Heart right ventricle (tissue), 16 donors: ENCODE measurements around the gene ZNF697. TPM values are rescaled to one million over a fixed set of nuclear protein-coding genes. Genes with fewer than 3 reads are reported as not detected.
"Not testable (repeated sequence)": the region's sequence is repeated elsewhere in the genome, so short reads cannot be mapped to it uniquely, and the experiment has no call there.

ENCODE experiments used
- ATAC-seq, 8 donors: fragments of 200-7000 bp; cut with Tn5 transposase; one replicate each; pipeline ENCODE4 v1.9.1; 2020; ENCODE audit warnings: mild to moderate bottlenecking in 8 of 8, moderate library complexity in 8 of 8, moderate number of reproducible peaks in 1 of 8
- DNase-seq, 2 donors: peaks; one replicate each; pipeline ENCODE4 v3.0.0-alpha.2; 2020
- H3K27ac ChIP-seq, 10 donors: fragments of 200-600 bp; sonication (generic) in 2 of 10; one replicate each; pipeline versions ENCODE4 v1.5.0 to v1.8.0; 2020 to 2022; ENCODE audit warnings: mild to moderate bottlenecking in 3 of 10
- H3K27me3 ChIP-seq, 7 donors: fragments of 200-600 bp; one replicate each; pipeline ENCODE4 v1.8.0; 2021 to 2022; ENCODE audit warnings: mild to moderate bottlenecking in 2 of 7
- H3K36me3 ChIP-seq, 9 donors: fragments of 200-600 bp; sonication (generic) in 1 of 9; one replicate each; pipeline versions ENCODE4 v1.5.0 to v1.8.0; 2020 to 2022; ENCODE audit warnings: mild to moderate bottlenecking in 2 of 9
- H3K4me1 ChIP-seq, 9 donors: fragments of 200-600 bp; sonication (generic) in 1 of 9; one replicate each; pipeline versions ENCODE4 v1.5.0 to v1.8.0; 2020 to 2022; ENCODE audit warnings: mild to moderate bottlenecking in 4 of 9
- H3K4me3 ChIP-seq, 10 donors: fragments of 200-600 bp; sonication (generic) in 2 of 10; one replicate each; pipeline versions ENCODE4 v1.5.0 to v1.8.0; 2020 to 2022; ENCODE audit warnings: mild to moderate bottlenecking in 7 of 10, moderate library complexity in 2 of 10
- H3K9me3 ChIP-seq, 11 donors: fragments of 200-600 bp in 10 of 11; sonication (generic) in 2 of 11; one replicate each; pipeline versions ENCODE4 v1.5.0 to v1.8.0; 2013 to 2022; ENCODE audit warnings: mild to moderate bottlenecking in 2 of 11, control low read depth in 1 of 11, moderate library complexity in 1 of 11
- WGBS, 2 donors: extraction: QIAGEN DNeasy Blood & Tissue Kit; methylation state at CpG; one replicate each; pipeline ENCODE4 v1.1.7; 2013; ENCODE audit warnings: inconsistent platforms in 1 of 2; 5-methylcytosine and 5-hydroxymethylcytosine counted together
- intact Hi-C, 10 donors: fragments of 100-400 bp; cut with DNase I; formaldehyde crosslinking; loops; one replicate each; pipeline versions ENCODE4 v1.11.1 to v1.14.2; 2022
- polyA plus RNA-seq, 2 donors: library from polyadenylated mRNA; stranded (reverse); fragments of 200-250 nt; gene quantifications; one replicate each; pipeline ENCODE4 v1.2.3, GENCODE V29; 2013
- total RNA-seq, 10 donors: library from RNA; stranded (reverse); fragmentation: NEBNext Ultra II Directional in 3 of 10; extraction: Animal tissue kit (Norgen Biotek cat#: 25700) in 3 of 10; gene quantifications; one replicate each; pipeline versions ENCODE4 v1.2.1 to v1.2.4, GENCODE V29; 2021 to 2023
- TF ChIP-seq, protein P1 (sequence below), 9 donors: fragments of 200-600 bp; sonication (generic) in 2 of 9; IDR thresholded peaks; one replicate each; pipeline versions ENCODE4 v1.5.0 to v1.8.0; 2021 to 2022; ENCODE audit warnings: antibody characterized with exemption in 9 of 9, mild to moderate bottlenecking in 5 of 9, moderate library complexity in 1 of 9
- donor health status: Arrhythmogenic right ventricular cardiomyopathy.
- donor health status: ischemic (EF 13 %, LVEDD 7.1; RV severe dilation, severe dysfunction).
- donor health status: healthy with polysubstance abuse.
- donor health status: DM: no; HTN: yes; CAD: no.
- donor health status: DM: no; HTN: no; CAD: no.
- donor health status: ischemic (EF 25% LVEDD 6.9; RV normal size, moderate dysfunction).
- donor health status: ischemic (EF 25% LVEDD 5.7; RV mildly dilated, moderate dysfunction).
- donor health status: healthy.
- donor health status: DM: yes; HTN: yes; CAD: no.
- donor health status: Ischemic cardiomyopathy.
- donor health status: ischemic (EF 35%, LVEDD 5.7; RV mildly dilated, moderate dysfunction).
- donor health status: nonischemic (EF 11% LVEDD 7.7; RV severe dilation, severe dysfunction).
- donor health status: DM: yes; HTN: yes; CAD: no.
- donor health status: PGD.
- donor health status: ischemic (EF 29% LVEDD 5.4; RV normal size, mild dysfunction).
- donor health status: nonischemic (EF 23%, LVEDD 6.1; RV moderate dilation, normal function).

The ZNF697 gene
- total and polyA plus RNA-seq, 12 donors = 2.3 to 14.1 (median 10.3) TPM

DNA sequence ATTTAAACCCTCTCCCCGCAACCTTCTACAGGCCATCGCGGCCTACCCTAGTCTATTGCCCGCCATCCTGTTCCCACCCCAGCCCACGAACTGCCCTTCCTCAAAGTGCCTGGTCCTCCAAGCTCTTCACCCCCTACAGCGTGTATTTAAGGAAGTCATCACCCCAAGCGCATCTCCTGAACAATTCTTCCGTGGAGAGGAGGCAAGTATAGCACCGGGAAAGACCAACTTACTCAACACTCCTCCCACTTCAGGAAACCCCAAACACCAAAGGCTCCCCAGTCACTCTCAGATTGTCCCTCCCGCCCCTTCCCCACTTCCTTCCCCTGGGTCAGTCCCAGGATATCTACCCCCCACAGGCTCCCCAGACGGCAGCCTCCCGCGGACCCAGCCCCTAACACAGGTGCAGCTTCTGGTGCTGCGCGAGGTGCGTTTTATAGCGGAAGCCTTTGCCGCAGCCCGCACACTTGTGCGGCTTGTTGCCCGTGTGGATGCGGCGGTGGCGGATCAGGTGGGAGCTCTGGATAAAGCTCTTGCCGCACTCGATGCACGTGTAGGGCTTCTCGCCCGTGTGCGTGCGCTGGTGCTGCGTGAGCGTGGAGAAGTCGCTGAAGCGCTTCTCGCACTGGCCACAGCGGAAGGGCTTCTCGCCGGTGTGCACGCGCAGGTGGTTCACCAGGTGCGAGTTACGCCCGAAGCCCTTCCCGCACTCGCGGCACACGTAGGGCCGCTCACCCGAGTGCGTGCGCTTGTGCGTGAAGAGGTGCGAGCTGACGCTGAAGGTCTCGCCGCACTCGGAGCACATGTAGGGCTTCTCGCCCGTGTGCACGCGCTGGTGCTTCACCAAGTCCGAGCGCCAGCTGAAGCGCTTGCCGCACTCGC is 25.5 kb downstream of the ZNF697 start:
- TF ChIP-seq, protein P1, sequence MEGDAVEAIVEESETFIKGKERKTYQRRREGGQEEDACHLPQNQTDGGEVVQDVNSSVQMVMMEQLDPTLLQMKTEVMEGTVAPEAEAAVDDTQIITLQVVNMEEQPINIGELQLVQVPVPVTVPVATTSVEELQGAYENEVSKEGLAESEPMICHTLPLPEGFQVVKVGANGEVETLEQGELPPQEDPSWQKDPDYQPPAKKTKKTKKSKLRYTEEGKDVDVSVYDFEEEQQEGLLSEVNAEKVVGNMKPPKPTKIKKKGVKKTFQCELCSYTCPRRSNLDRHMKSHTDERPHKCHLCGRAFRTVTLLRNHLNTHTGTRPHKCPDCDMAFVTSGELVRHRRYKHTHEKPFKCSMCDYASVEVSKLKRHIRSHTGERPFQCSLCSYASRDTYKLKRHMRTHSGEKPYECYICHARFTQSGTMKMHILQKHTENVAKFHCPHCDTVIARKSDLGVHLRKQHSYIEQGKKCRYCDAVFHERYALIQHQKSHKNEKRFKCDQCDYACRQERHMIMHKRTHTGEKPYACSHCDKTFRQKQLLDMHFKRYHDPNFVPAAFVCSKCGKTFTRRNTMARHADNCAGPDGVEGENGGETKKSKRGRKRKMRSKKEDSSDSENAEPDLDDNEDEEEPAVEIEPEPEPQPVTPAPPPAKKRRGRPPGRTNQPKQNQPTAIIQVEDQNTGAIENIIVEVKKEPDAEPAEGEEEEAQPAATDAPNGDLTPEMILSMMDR (IDR thresholded peaks at IDR 0.05) = no peak
- WGBS, 2 donors = 94 to 97% methylated on average over 67 of the region's 67 CpGs
- H3K9me3 ChIP-seq = no peaks in the 10 kb centered on the region
- DNase-seq (no peak), ATAC-seq (no peak)
- H3K36me3 ChIP-seq = peaks cover 0 to 59% (median 12%) of the 10 kb centered on the region in 9 donors
- intact Hi-C loops = no loop called here
- peaks cover 4 to 53% (median 29%) of the 10 kb centered on the region in 9 donors for H3K4me1 ChIP-seq
- H3K4me3 ChIP-seq = no peak overlapping the region
- no peaks in the 10 kb centered on the region for H3K27me3 ChIP-seq
- H3K27ac ChIP-seq = no peak overlapping the region

DNA sequence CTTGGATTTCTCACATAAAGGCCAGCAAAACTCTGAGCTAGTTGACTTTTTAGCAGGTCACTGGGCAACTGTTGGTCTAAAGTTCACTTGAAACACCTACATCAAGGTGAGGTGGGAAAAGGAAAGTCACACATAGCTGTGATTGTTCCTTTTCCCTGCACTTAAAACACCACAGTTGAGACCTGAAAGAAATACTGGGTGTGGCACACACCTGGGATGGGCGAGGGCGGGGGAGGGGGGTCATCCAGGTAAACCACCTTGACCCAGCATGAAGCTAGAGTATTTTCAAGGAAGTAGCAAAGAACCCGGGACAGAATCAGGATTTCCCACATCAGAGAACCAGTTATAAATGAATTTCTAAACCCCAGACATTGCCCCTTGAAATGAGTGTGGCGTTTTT is 26.4 kb downstream of the ZNF697 start:
- ATAC-seq (no peak), DNase-seq (no peak)
- intact Hi-C loops = no loop called here
- TF ChIP-seq, protein P1 (IDR thresholded peaks at IDR 0.05) = no peak
- Histone ChIP-seq H3K9me3 (no peaks in the 10 kb centered on the region), H3K4me3 (no peak overlapping the region), H3K27me3 (no peaks in the 10 kb centered on the region), H3K4me1 (peaks cover 4 to 53% (median 23%) of the 10 kb centered on the region in 9 donors), H3K27ac (peak overlapping the region in 1 of 10 donors; percentile 3), H3K36me3 (peaks cover 0 to 59% (median 12%) of the 10 kb centered on the region in 9 donors)
- 87 to 92% methylated on average over 4 of the region's 4 CpGs for WGBS, 2 donors

DNA sequence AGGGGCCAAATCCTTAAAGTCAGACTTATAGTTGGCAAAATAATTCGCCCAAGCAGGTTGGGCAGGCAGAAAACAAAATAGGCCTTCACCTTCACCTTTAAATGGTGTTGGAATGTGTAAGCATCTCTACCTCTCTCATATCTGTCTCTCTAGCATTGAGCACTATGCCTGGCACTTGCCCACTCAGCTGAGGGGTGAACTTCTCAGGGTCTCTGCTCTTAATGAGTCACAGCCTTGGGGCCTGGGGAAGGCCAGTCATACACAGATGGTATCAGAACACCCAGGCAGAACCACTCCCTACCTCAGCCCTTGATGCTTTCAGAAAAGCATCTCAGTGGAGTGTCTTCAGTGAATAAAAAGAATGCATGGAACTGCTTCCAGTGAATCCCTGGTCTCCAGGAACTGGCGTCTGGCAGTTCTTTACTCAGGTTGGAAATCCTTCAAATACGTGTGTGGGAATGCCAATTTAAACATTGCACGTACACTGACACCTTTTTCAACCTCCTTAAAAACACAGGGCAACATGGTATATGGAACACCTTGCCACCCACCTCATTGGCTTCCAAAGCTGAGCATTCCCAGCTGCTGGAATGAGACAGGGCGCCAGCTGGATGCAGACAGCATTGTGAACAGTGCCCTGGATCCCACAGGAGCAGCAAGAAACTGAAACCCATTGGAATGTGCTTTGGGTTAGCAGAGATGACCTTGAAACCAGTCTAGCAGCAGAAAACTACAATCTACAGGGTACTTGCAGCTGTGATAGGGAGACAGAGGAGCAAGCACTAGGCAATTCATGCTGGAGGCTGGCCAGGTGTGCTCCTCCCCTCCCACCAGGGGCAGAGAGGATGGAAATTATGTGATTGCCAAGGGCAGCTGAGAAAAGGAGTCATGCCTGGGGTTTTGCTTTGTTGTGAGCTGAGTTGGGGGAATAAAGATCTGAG is 30.0 kb downstream of the ZNF697 start:
- H3K36me3 ChIP-seq = peaks cover 0 to 28% (median 5%) of the 10 kb centered on the region in 9 donors
- peak in 4 of 8 donors; percentile 4 to 49 (median 25) for ATAC-seq
- peaks cover 4 to 51% (median 23%) of the 10 kb centered on the region in 9 donors for H3K4me1 ChIP-seq
- DNase-seq = peak in 1 of 2 donors; percentile 22
- TF ChIP-seq, protein P1 (IDR thresholded peaks at IDR 0.05) = no peak
- peak overlapping the region in 6 of 10 donors; percentile 30 to 65 (median 42) for H3K27ac ChIP-seq
- 55 to 65% methylated on average over 5 of the region's 5 CpGs for WGBS, 2 donors
- H3K27me3 ChIP-seq = no peaks in the 10 kb centered on the region
- intact Hi-C loops = loop anchor here in 1 of 10 donors (2.0 kb wide), 1 partner anchor 45 kb away; no protein-coding TSS in a partner anchor
- no peaks in the 10 kb centered on the region for H3K9me3 ChIP-seq
- no peak overlapping the region for H3K4me3 ChIP-seq

DNA sequence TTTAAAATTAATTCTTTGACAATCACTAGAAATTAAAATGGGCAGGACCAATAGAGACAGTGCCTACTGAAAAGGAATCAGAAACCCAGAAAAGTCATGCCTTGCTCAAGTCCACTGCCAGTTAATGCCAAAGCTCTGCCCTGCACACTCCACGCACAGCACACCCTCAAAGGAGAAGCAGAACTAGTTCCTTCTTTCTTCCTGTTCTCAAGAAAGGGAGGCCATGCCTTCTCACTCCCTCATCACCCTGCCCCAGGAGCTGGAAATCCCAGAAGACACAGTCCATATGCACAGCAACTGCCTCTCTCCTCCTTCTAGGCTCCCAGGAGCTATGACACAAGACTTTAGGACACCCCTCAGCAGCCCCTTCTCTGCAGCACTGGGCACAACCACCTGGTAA is 31.3 kb downstream of the ZNF697 start:
- H3K27me3 ChIP-seq, DNase-seq, intact Hi-C loops, H3K4me3 ChIP-seq, H3K27ac ChIP-seq, ATAC-seq, H3K9me3 ChIP-seq: not testable (repeated sequence)
- 50% methylated on average over 1 of the region's 1 CpG; no CpG with 5 or more reads in 1 of the 2 donors for WGBS, 2 donors
- H3K36me3 ChIP-seq = peaks cover 0 to 16% (median 0%) of the 10 kb centered on the region in 9 donors
- peaks cover 4 to 51% (median 23%) of the 10 kb centered on the region in 9 donors for H3K4me1 ChIP-seq

DNA sequence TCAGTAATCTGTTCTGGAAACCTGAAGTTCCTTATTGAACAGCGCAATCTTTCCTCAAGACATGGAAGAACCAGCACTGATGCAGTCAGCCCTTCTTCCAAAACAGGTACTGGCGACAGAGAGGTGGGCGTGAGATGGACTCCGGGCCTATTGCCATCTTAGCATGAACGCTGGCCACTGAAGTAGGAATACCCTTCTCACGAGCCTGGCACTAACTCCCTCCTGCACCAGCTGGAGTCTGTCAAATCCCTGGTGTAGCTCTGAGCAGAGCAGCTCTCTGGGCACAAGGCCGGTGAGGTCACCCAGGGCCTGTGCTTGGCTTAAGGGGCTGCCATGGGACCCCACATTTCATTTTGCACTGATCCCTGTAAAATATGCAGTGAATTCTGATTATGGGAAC is 33.0 kb downstream of the ZNF697 start:
- H3K4me1 ChIP-seq = peaks cover 4 to 42% (median 23%) of the 10 kb centered on the region in 9 donors
- not testable (repeated sequence) for H3K27me3 ChIP-seq, H3K4me3 ChIP-seq, H3K9me3 ChIP-seq
- H3K36me3 ChIP-seq = peaks cover 0 to 10% (median 0%) of the 10 kb centered on the region in 9 donors
- intact Hi-C loops = loop anchor here in 1 of 10 donors (2.0 kb wide), 1 partner anchor 48 kb away; no protein-coding TSS in a partner anchor
- 42 to 47% methylated on average over 7 of the region's 7 CpGs for WGBS, 2 donors
- ATAC-seq (peak; percentile 28 to 78 (median 64)), DNase-seq (peak in 1 of 2 donors; percentile 37)
- peak overlapping the region in 5 of 10 donors; percentile 19 to 62 (median 35) for H3K27ac ChIP-seq
